GM21515 (cell line): ENCODE data around the gene PEG3.
"Not testable (repeated sequence)": the region's sequence is repeated elsewhere in the genome, so short reads cannot be mapped to it uniquely, and the experiment has no call there.

Source experiments
- ATAC-seq: cut with Tn5 transposase; IDR thresholded peaks from one replicate; pipeline ENCODE4 v1.9.1; 2021; ENCODE audit not compliant: unreplicated experiment

Gene PEG3

DNA sequence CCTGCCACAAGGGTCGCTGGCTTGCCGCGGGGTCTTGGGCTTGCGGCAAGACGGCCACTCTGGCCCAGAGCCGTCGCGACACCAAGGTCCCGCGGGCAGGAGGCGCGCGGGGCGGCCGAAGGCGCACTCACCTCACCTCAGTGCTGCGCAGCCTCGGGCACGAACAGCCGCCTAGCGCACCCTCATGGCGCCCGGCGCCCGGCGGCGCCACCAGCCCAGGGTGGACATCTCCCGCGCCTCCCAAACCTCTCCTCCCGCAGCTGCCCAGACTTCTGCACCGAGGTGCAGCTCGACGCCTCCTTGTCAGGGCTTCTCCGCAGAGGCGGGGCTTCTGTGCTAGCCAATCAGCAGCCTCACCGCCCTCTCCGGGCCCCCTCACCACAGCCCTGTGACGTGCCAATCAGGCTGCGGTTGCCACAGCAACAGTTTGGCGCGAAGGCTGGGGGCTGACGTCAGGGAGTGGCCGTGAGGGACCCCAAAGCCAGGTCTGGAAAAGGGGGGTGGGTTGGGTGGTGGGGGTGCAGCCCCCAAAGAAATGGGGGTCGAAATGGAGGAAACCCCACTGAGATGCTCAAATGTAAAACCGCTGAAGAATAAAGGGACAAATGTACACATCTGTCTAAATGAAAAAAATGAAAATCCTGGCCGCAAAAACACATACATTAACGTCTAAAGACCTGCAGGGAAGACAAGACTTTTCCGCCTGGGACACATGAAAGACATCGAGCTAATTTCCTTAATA, at the start of gene PEG3, which contains the start of gene ZIM2:
TSS of gene PEG3 (minus strand) at position 276 of the 742 bp plus-strand sequence. CDS start 16,071 bp downstream, outside the sequence.
TSS of gene ZIM2 (minus strand) at position 276 of the 742 bp plus-strand sequence. CDS start 16,449 bp downstream, outside the sequence.
- ATAC-seq: no peak

DNA sequence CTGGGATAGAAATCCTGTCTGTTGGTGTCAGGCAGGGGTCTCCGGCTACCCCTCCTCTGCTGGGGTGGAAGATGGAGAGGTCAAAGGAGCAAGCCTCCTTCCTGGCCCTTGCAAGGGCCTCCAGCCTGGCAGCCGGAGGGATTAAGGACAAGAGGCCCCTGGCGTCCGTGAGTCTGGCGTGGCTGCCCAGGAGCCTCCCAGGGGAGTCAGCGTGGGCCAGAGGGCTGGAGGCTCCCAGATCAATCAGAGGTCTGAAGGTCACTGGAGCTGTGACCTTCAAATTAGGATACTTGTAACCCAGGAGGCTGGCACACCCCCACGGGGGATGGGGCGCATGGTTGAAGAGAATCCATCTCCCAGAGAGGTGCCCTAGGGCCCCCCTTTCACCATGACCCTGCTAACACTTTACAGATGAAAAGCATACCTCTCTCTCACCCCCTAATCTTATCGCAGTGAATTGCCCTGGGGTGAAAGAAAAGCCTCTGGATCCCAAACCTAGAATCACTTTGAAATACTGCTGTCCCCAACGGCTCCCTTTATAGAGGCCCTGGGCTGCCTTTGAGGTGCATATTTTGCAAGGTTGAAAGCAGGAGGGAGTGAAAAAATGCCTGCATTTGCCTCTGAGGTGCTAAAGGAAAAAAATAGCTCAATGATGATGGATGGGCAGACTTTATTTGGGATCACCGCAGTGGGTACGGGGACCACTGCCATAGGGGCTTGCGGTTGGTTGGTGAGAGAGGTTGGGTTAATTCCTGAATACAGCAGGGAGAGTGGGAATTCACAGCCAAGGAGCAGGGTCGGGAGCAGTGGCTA, 44.9 kb upstream of the PEG3 start:
- ATAC-seq: no peak

DNA sequence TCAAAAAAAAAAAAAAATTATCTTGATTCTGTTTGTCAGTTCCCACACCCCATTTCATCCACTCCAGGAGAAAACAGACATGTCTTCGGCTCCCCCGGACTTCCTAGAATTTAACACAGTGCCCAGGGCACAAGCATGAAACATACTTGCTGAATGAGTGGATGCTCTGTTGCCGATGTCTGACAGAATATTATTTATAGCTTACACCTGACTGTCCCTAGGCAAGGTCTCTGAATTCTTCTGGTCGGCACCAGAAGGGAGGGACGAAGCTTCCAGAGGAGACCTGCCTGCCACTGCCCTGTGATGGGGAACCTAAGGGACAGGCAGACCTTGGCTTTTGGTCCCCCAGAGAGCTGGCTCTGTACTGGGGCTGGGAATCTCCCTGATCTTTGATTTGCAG, 43.9 kb upstream of the PEG3 start:
- ATAC-seq: no peak

DNA sequence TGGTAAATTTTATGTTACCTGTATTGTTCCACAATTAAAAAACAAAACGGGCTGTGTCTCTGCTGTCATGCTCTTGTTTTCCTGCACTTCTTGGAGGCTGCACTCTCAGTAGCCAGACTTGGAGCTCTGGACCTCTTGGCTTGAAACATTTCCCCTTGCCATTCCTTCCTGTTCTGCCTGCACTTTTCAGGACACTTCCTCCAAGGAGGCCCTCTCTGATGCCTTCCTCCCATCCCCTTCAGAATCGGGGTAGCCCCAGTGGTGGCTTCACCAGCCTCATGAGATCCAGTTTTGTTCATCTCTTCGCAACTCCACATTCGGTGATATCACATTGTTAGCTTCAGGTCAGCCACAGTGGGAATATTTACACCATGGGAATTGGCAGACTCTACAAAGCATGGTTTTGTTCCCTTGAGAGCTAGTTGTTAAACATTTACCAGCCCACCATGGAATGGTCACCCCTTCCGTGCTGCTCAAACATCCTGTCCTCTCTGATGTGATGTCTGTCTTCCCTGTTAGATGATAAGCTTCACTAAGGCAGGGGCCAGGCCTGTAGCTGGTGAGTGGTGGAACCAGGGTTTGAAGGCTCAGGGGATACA, 40.2 kb upstream of the PEG3 start:
- ATAC-seq: no peak

DNA sequence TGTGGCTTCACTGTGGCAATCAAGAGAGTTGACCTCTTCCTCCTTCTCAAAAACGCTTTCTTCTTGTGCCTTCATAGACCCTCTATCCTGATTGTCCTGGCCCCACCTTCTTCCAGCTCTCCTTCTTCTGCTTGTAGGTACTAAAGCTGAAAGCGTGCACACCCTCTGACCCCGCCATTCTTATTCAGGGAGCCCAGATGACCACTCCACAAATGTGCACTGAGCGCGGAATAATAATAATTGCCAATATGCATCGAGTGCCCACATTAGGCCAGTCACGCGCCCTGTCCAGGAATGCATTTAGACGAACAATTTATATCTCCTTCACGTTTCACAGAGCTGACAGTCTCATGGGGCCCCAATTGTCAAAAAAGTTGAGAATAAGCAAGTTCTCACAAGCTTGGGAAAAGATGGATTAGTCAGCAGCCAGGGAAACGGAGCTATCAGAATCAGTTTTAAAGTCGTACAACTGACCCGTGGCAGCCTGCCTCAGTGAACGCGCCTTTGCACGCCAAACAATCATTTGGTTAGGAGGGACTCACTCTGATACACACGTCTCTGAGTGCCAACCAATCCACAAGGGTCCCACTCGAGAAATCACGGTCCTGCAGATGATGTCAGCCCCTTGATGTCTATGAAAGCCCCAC, 36.7 kb upstream of the PEG3 start:
- no peak for ATAC-seq

DNA sequence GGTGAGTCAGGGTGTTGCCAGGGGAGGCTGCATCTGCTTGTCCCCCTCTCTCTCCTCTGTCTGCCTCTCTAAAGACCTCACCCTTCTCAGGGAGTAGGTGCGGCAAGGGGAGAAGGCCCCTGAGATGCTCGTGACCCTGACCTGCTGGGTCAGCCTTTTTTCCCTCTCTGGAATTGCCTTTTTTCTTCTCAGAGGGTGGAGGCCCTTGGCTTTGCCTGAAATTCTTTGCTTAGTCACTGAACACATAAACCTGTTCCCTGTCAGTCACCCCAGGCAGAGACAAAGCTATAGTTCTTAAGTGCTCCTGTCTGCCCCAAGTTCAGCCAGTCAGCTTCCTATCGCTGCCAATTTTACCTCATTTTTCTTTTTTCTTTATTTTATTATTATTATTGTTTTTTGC, 35.2 kb upstream of the PEG3 start:
- ATAC-seq: no peak

DNA sequence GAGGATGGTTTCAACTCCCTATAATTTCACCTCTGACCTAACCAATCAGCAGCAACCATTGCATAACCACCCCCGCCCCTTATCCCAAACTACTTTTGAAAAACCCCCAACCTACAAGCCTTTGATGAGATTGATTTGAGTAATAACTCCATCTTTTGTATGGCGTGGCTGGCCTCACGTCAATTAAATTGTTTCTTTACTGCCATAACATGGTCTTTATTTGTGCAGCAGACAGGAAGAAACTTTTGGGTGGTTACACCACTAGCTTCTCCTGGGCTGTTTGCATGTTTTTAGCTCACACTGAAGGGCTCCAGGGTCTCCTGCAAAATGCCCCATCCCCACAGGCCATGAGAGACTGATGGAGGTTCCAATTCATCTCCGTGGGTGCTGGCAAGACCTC, 34.0 kb upstream of the PEG3 start:
- ATAC-seq: no peak

DNA sequence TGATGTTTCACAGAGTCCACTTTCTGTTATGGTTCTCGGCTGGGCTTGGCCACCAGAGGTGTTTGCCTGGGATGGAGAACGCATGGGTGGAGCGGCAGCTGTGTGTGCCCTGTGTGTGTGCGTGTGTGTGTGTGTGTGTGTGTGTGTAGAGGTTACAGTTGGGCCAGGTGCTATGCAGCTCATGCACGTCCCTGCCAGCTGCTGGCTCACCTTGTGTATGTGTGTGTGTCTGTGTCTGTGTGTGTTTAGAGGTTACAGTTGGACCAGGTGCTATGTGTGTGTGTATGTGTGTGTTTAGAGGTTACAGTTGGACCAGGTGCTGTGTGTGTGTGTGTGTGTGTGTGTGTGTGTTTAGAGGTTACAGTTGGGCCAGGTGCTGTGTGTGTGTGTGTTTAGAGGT, 33.0 kb upstream of the PEG3 start:
- no peak for ATAC-seq

DNA sequence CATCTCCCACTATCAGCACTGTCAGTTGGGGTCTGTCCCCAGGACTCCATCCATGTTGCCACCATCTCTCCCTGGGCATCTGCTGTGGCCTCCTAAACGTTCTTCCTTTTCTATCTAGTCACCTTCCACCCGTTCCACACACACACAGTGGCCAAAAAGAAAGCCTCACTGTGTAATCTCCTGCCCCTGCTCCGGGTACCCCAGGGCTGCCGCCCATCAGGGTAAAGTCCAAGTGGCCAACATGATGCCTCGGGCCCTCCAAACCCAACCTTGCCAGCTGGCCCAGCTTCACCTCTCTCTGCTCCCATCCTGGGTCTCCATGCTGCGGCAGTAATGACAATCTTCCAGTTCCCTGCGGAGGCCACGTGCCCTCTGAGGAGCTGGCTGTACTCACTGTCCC, 29.4 kb upstream of the PEG3 start:
- no peak for ATAC-seq

DNA sequence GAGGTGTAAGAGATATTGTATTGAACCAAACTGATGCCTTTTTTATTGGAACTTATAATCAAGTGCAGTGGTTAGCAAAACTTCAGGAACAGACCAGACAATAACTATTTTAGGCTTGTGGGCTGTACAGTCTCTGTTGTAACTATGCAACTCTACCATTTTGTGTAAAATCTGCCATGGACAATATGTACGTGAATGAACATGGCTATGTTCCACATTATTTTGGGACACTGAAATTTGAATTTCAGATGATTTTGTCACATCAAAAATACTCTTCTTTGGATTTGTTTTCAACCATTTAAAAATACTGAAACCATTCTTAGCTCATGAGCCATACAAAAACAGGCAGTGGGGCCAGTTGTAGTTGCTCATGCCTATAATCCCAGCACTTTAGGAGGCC, 27.9 kb upstream of the PEG3 start:
- no peak for ATAC-seq

DNA sequence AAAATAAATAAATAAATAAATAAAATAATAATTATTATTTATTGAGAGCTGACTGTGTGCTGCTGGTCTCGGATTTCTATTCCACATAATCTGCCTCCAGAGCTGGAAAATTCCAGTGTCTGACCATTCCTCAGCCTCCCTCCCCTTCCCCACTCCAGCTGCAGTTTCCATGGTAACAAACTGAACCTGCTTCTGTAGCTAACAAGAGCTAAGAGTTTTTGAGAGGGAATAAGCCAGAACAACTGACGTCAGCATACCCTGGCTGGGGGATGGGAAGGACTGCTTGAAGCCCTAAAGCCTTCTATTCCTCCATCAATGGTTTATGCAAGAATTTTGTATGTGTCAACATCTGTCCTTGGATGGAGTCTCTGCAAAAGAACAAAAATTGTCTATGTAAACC, 26.0 kb upstream of the PEG3 start:
- no peak for ATAC-seq

DNA sequence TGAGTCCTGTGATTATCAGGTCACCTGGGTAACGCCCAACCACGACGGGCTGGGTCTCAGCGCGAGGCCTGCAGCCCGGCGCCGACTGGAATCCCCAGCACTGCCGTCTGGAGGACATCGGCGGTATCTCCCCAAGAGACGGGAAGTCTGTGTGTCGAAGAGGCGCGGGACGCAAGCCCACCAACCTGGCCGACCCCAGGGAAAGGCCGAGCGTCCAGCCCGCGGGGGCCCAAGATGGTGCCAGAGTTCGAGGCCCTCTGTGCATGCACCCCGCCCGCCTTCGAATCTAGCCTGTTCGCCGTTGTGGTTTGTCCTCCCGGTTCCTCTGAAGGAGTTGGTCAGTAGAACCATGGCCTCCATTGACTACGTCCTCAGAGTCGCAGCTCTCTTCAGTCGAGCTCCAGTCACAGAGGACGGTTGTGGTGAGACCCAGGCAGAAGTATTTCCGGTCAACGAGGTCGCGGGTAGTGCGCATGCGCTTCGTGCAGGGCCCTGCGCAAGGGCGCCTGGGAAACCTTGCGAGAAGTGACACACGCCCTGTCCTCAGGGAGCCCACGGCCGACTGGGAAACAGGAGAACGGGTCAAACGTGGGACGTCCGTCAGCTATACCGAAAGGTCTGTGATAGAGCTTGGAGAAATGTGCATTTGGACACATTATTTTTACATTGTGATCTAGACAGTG, 24.1 kb upstream of the PEG3 start:
- ATAC-seq: no peak

DNA sequence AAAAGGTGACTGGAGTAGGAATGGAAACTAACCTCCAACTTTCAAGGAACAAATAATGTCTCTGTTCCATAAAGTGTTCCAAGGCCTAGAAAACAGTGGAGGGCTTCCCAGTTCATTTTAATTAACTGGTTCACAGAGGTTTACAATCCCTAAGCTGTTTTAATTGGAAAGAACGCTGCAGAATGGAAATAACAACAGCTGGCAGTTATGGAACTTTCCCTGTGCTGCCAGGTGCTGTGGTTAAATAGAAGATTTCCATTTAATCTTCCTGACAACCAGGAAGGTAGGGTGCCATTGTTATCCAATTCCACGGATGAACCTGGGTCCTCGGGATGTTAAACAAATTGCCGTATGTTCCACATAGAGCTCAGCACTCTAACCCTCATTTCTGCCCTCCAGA, 22.2 kb upstream of the PEG3 start:
- ATAC-seq: no peak

DNA sequence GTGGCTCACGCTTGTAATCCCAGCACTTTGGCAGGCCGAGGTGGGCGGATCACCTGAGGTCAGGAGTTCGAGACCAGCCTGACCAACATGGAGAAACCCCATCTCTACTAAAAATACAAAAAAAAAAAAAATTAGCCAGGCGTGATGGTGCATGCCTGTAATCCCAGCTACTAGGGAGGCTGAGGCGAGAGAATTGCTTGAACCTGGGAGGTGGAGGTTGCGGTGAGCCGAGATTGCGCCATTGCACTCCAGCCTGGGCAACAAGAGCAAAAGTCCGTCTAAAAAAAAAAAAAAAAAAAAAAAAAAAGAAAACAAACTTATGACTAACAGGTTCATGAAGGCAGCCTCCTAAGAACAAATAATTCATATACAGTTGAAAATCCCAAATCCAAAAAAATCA, 19.9 kb upstream of the PEG3 start:
- ATAC-seq: not testable (repeated sequence)

DNA sequence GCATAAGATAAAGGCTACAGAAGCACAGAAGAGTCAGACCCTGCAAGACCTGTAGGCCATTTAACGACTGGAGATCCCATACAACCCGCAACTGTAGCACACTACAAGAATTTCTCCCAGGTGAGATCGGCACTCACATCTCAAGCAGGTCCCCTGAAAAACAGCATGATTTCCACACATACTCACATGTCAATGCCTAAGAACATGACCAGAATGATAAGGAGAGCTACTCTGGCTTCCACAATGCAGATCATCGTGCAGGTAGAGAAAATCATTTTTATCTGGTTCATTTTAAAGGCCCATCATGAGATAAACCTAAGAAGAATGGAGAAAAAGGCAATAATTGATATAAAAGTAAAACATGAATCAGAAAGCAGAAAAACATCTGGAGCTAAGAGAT, 17.5 kb upstream of the PEG3 start:
- no peak for ATAC-seq

DNA sequence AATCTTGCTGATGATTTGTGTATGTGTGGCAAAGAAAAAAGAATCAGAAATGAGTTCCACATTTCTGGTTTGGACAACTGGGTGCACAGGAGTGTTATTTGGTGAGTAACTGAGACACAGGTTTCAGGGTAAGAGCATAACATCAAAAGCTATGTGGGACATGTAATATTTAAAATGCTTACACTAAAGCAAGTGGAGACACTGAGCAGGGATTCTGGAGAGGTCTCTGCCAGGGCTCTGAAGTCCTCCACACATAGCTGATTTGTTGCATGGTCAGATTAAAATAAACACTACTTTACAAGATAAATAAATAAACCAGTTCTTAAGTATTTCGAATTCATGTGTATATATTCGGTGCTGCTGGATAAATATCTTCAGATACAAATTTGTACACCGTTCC, 16.3 kb upstream of the PEG3 start:
- ATAC-seq: no peak

DNA sequence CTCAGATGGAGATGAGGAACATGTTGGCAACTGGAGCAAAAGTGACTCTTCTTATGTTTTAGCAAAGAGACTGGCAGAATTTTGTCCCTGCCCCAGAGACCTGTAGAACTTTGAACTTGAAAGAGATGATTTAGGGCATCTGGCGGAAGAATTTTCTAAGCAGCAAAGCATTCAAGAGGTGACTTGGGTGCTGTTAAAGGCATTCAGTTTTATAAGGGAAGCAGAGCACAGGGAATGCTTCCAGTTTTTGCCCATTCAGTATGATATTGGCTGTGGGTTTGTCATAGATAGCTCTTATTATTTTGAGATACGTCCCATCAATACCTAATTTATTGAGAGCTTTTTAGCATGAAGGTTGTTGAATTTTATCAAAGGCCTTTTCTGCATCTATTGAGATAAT, 11.8 kb upstream of the PEG3 start:
- ATAC-seq: not testable (repeated sequence)

DNA sequence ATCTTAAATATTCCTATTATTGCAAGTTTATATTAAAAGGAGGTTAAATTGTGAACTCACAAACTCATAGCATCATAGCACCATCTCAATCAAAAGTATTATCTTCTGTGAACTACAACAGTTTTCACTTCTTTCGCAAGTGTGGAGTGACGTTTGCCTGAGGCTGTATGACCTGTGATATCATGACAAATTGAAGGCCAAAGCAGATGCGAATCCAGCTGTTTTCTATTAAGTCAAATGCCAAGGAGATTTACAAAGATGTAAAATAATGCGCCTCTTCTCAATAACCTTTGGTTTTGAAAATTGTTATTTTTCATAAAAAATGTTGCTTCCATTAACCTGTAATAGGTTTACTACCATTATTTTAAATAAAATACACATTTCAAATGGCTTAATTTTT, 7.6 kb upstream of the PEG3 start:
- ATAC-seq: no peak

DNA sequence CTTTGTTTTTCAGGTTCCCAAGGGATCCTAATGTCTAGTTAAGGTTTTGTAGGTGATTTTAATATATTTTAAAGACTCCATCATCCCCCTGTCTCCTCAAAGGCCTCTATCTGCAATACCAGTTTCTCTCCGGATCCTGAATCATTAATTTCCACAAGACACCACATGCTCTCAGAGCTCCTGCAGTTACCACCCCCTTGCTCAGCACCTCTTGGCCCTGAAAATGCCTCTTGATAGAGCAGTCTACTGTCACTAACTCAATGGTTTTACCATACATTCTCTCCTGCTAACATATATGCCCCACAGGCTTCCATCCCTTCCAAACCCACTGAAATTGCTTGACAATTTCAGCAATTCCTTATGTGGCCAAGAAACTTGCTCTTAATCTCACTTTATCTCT, 1.9 kb upstream of the PEG3 start:
- no peak for ATAC-seq

DNA sequence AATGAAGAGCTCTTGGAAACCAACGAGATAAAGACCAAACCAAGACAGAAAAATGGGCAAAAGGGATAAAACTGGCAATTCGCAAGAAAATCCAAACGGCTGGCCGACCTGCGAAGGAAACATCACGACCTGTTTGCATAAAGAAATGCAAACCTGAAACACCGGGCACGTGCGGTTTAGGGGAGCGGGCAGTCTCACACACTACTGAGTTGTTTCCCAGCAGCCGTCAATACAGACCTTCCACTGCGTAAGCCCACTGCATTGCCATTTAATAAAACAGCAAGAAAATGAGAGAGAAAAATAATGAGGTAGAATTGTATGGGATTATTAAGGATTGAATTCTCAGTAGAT, 642 bp upstream of the PEG3 start:
- ATAC-seq: no peak
